Pancreas (tissue), 10 donors: Measurements from ENCODE around the gene PPM1L. TPM values are rescaled to one million over a fixed set of nuclear protein-coding genes. Genes with fewer than 3 reads are reported as not detected.

Experiments
- ATAC-seq, 4 donors: fragments of 200-7000 bp; cut with Tn5 transposase; one replicate each; pipeline versions ENCODE4 v1.8.0 to v1.9.1; 2020; ENCODE audit warnings: mild to moderate bottlenecking in 4 of 4, moderate library complexity in 4 of 4
- DNase-seq, 6 donors: peaks; one replicate each; pipeline ENCODE4 v3.0.0-alpha.2; 2020
- FAIRE-seq: peaks from 2 replicates; lab custom pipeline; 2012; peaks lifted over from hg19 to GRCh38; lab: Jason Lieb, UNC
- H3K27ac ChIP-seq, 4 donors: fragments of 200-600 bp; sonication (generic); 1 replicate in 3 of 4; 2 replicates in 1 of 4; pipeline versions ENCODE4 v1.5.0 to v1.8.0; 2020
- H3K27me3 ChIP-seq, 4 donors: fragments of 200-600 bp; one replicate each; pipeline ENCODE4 v1.8.0; 2021
- H3K36me3 ChIP-seq, 3 donors: fragments of 200-600 bp; sonication (generic) in 1 of 3; one replicate each; pipeline versions ENCODE4 v1.5.0 to v1.8.0; 2020 to 2021
- H3K4me1 ChIP-seq, 3 donors: fragments of 200-600 bp; one replicate each; pipeline ENCODE4 v1.8.0; 2021
- H3K4me3 ChIP-seq, 4 donors: fragments of 200-600 bp; sonication (generic) in 2 of 4; one replicate each; pipeline versions ENCODE4 v1.5.0 to v1.8.0; 2020 to 2021
- H3K9me3 ChIP-seq, 4 donors: fragments of 200-600 bp; one replicate each; pipeline ENCODE4 v1.8.0; 2021
- CTCF ChIP-seq, 4 donors: fragments of 200-600 bp; sonication (generic) in 3 of 4; IDR thresholded peaks; one replicate each; pipeline versions ENCODE4 v1.5.0 to v1.8.0; 2021; ENCODE audit warnings: antibody characterized with exemption in 4 of 4
- WGBS, 2 donors: extraction: QIAGEN DNeasy Blood & Tissue Kit; methylation state at CpG; one replicate each; pipeline ENCODE4 v1.1.7; 2013; 5-methylcytosine and 5-hydroxymethylcytosine counted together
- intact Hi-C, 3 donors: fragments of 100-400 bp; cut with DNase I; formaldehyde crosslinking; loops; one replicate each; pipeline versions ENCODE4 v1.11.1 to v1.14.2; 2022
- polyA plus RNA-seq, 2 donors: library from polyadenylated mRNA; stranded (reverse); fragments of 200-250 nt; gene quantifications; one replicate each; pipeline ENCODE4 v1.2.3, GENCODE V29; 2013
- total RNA-seq, 6 donors: library from RNA; stranded (reverse); fragmentation: NEBNext Ultra II Directional in 4 of 6; extraction: Animal tissue kit (Norgen Biotek cat#: 25700) in 4 of 6; gene quantifications; one replicate each; pipeline versions ENCODE4 v1.2.1 to v1.2.4, GENCODE V29; 2021 to 2023
- donor health status: healthy with polysubstance abuse.
- donor health status: DM: no; HTN: no; CAD: no; lungs with moderate emphysema.
- donor health status: DM: no; HTN: no; CAD: no.
- donor health status: control.
- donor health status: control.
- donor health status: Bipolar disorder and iron deficiency.
- donor health status: DM: yes; HTN: yes; CAD: no.
- donor health status: DM: no; HTN: no; CAD: no.
- donor health status: DM: no; HTN: no; CAD: no.
- donor health status: DM: yes; HTN: yes; CAD: no.

The PPM1L gene
- total and polyA plus RNA-seq, 8 donors, result 2.3 to 12.3 (median 6.4) TPM

- Histone ChIP-seq H3K4me3 (no peak overlapping the region), H3K27ac (no peak overlapping the region), H3K27me3 (no peaks in the 10 kb centered on the region), H3K4me1 (no peaks in the 10 kb centered on the region), H3K36me3 (no peaks in the 10 kb centered on the region), H3K9me3 (no peaks in the 10 kb centered on the region)
- intact Hi-C loops, result no loop called here
- ATAC-seq, result no peak
- no peak for TF ChIP-seq CTCF (IDR thresholded peaks at IDR 0.05)
- FAIRE-seq, result no peak
- DNase-seq, result no peak
Observed at GRCh38 chr3:160893207-160893606, 137.2 kb downstream of the PPM1L start.

- Histone ChIP-seq H3K4me1 (no peaks in the 10 kb centered on the region), H3K9me3 (no peaks in the 10 kb centered on the region), H3K27me3 (no peaks in the 10 kb centered on the region), H3K36me3 (no peaks in the 10 kb centered on the region), H3K27ac (no peak overlapping the region), H3K4me3 (no peak overlapping the region)
- DNase-seq (no peak), FAIRE-seq (no peak), ATAC-seq (no peak)
- intact Hi-C loops, result no loop called here
- no peak for TF ChIP-seq CTCF (IDR thresholded peaks at IDR 0.05)
- WGBS, 2 donors, result 86 to 89% methylated on average over 2 of the region's 2 CpGs
Observed at GRCh38 chr3:160904691-160905090, 148.7 kb downstream of the PPM1L start.

- FAIRE-seq (no peak), ATAC-seq (no peak), DNase-seq (no peak)
- Histone ChIP-seq H3K27me3 (no peaks in the 10 kb centered on the region), H3K36me3 (no peaks in the 10 kb centered on the region), H3K27ac (no peak overlapping the region), H3K9me3 (no peaks in the 10 kb centered on the region), H3K4me1 (no peaks in the 10 kb centered on the region), H3K4me3 (no peak overlapping the region)
- intact Hi-C loops, result no loop called here
- no peak for TF ChIP-seq CTCF (IDR thresholded peaks at IDR 0.05)
Observed at GRCh38 chr3:160906646-160907045, 150.6 kb downstream of the PPM1L start.

GRCh38 chr3:160909917-160910316, 153.9 kb downstream of the PPM1L start:
- no peak for FAIRE-seq
- ATAC-seq, result no peak

GRCh38 chr3:160911411-160911810, 155.4 kb downstream of the PPM1L start:
- H3K9me3 ChIP-seq, result no peaks in the 10 kb centered on the region
- DNase-seq, result no peak
- intact Hi-C loops, result no loop called here

More at GRCh38 chr3:160909917-160910316, 153.9 kb downstream of the PPM1L start:
- intact Hi-C loops, result no loop called here
- TF ChIP-seq CTCF (IDR thresholded peaks at IDR 0.05), result no peak
- Histone ChIP-seq H3K9me3 (no peaks in the 10 kb centered on the region), H3K27me3 (no peaks in the 10 kb centered on the region), H3K4me3 (no peak overlapping the region), H3K4me1 (no peaks in the 10 kb centered on the region), H3K27ac (no peak overlapping the region), H3K36me3 (no peaks in the 10 kb centered on the region)
- no peak for DNase-seq
- 44 to 66% methylated on average over 2 of the region's 3 CpGs for WGBS, 2 donors

More at GRCh38 chr3:160911411-160911810, 155.4 kb downstream of the PPM1L start:
- Histone ChIP-seq H3K36me3 (no peaks in the 10 kb centered on the region), H3K4me1 (no peaks in the 10 kb centered on the region), H3K27me3 (no peaks in the 10 kb centered on the region), H3K4me3 (no peak overlapping the region), H3K27ac (no peak overlapping the region)
- ATAC-seq (no peak), FAIRE-seq (no peak)
- TF ChIP-seq CTCF (IDR thresholded peaks at IDR 0.05), result no peak
